Lower lobe of right lung (tissue), 2 donors: Measurements from ENCODE around the gene VDR. TPM values are rescaled to one million over a fixed set of nuclear protein-coding genes. Genes with fewer than 3 reads are reported as not detected.

Source experiments
- ATAC-seq, 2 donors: fragments of 200-7000 bp; cut with Tn5 transposase; one replicate each; pipeline ENCODE4 v1.9.1; 2020 to 2022; ENCODE audit warnings: mild to moderate bottlenecking in 2 of 2, moderate library complexity in 2 of 2
- DNase-seq: peaks from one replicate; pipeline ENCODE4 v3.0.0-alpha.2; 2020
- H3K27ac ChIP-seq: fragments of 200-600 bp; one replicate; pipeline ENCODE4 v1.8.0; 2022
- H3K27me3 ChIP-seq: fragments of 200-600 bp; one replicate; pipeline ENCODE4 v1.8.0; 2022; ENCODE audit warnings: low read depth
- H3K36me3 ChIP-seq: fragments of 200-600 bp; one replicate; pipeline ENCODE4 v1.8.0; 2022; ENCODE audit warnings: mild to moderate bottlenecking
- H3K4me1 ChIP-seq: fragments of 200-600 bp; one replicate; pipeline ENCODE4 v1.8.0; 2022
- H3K4me3 ChIP-seq: fragments of 200-600 bp; one replicate; pipeline ENCODE4 v1.8.0; 2022; ENCODE audit warnings: mild to moderate bottlenecking
- H3K9me3 ChIP-seq: fragments of 200-600 bp; one replicate; pipeline ENCODE4 v1.8.0; 2022
- intact Hi-C: fragments of 100-400 bp; cut with DNase I; formaldehyde crosslinking; loops from one replicate; pipeline ENCODE4 v1.11.0; 2022
- total RNA-seq: library from RNA; stranded (reverse); fragmentation: NEBNext Ultra II Directional; extraction: Animal tissue kit (Norgen Biotek cat#: 25700); gene quantifications from one replicate; pipeline ENCODE4 v1.2.1, GENCODE V29; 2021
- TF ChIP-seq, protein P1 (sequence below): fragments of 200-600 bp; IDR thresholded peaks from one replicate; pipeline ENCODE4 v1.8.0; 2022; ENCODE audit warnings: antibody characterized with exemption, mild to moderate bottlenecking
- donor health status: DM: no; HTN: yes; CAD: no; lungs with severe emphysema.

The VDR gene
- total RNA-seq, 1 donor from 2014 or later, result 24.3 TPM

DNA sequence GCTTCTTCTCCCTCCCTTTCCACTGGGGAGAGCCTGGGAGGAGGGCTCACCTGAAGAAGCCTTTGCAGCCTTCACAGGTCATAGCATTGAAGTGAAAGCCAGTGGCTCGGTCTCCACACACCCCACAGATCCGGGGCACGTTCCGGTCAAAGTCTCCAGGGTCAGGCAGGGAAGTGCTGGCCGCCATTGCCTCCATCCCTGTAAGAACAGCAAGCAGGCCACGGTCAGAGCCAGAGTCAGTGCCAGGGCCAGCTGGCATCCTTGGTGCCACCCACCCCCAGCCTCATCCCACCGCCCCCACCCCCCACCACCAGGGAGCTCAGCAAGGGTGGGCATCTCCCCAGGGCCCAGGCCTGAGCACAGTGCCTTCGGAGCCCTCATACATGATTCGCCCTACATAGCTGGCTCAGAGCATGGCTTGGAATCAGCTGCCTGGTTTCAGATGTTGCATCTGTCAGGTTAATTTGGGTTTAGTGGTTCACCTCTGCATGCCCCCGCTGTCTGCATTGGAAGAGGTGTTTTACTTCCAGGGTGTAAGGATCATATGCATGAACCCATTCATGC is 25.8 kb downstream of the VDR start:
- TF ChIP-seq, protein P1, sequence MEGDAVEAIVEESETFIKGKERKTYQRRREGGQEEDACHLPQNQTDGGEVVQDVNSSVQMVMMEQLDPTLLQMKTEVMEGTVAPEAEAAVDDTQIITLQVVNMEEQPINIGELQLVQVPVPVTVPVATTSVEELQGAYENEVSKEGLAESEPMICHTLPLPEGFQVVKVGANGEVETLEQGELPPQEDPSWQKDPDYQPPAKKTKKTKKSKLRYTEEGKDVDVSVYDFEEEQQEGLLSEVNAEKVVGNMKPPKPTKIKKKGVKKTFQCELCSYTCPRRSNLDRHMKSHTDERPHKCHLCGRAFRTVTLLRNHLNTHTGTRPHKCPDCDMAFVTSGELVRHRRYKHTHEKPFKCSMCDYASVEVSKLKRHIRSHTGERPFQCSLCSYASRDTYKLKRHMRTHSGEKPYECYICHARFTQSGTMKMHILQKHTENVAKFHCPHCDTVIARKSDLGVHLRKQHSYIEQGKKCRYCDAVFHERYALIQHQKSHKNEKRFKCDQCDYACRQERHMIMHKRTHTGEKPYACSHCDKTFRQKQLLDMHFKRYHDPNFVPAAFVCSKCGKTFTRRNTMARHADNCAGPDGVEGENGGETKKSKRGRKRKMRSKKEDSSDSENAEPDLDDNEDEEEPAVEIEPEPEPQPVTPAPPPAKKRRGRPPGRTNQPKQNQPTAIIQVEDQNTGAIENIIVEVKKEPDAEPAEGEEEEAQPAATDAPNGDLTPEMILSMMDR, result no peak
- H3K4me1 ChIP-seq, result peaks cover 24% of the 10 kb centered on the region
- no peak overlapping the region for H3K27ac ChIP-seq
- no peak overlapping the region for H3K4me3 ChIP-seq
- peaks cover 29% of the 10 kb centered on the region for H3K36me3 ChIP-seq
- ATAC-seq, result no peak
- DNase-seq, result no peak
- intact Hi-C loops, result no loop called here
- no peaks in the 10 kb centered on the region for H3K27me3 ChIP-seq
- H3K9me3 ChIP-seq, result no peaks in the 10 kb centered on the region

DNA sequence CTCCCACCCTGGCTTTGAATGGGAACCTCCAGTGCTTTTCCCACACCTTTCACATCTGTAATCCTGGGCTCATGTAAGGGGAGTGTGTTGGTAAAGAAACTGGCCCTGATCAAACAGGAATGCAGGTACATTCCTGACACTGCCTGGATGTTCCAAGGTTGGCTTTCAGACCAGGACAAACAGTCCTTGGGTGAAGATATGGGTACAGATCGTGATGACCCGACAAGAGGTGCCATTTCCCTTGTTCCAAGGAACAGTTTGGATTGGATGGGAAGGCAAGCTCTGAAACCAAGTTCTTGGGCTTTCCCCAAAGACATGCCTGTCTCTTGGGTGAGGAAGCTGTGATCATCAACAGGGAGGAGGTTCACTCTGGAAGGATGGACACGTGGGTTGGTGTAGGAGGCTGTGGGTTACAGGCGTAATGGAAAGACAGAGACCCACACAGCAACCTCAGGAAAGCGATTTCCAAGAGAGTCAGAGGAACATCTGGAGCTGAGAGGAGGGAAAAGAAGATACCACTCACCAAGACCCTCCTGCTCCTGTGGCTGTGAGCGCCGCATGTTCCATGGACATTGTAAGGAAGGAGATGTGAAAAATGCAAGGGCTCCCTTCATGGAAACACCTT is 26.4 kb downstream of the VDR start:
- DNase-seq, result no peak
- no peak for ATAC-seq
- Histone ChIP-seq H3K36me3 (peaks cover 29% of the 10 kb centered on the region), H3K27me3 (no peaks in the 10 kb centered on the region), H3K27ac (no peak overlapping the region), H3K9me3 (no peaks in the 10 kb centered on the region), H3K4me1 (peaks cover 21% of the 10 kb centered on the region), H3K4me3 (no peak overlapping the region)
- intact Hi-C loops, result no loop called here
- TF ChIP-seq, protein P1, result no peak

DNA sequence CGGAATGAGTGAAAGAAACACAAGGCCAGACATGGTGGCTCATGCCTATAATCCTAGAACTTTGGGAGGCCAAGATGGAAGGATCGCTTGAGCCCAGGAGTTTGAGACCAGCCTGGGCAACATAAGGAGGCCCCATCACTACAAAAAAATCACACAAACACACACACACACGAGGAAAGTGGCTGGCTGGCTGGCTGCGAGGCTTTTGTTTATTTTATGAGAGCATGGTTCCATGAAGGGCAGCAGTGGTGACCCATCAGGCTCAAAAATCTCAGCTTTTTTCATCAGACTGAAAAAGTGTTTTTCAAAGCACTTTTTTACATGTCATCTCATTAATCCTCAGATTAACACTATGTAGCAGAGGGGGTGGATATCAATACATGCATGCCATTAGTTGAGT is 27.7 kb downstream of the VDR start:
- no peaks in the 10 kb centered on the region for H3K27me3 ChIP-seq
- peaks cover 8% of the 10 kb centered on the region for H3K4me1 ChIP-seq
- H3K9me3 ChIP-seq, result no peaks in the 10 kb centered on the region
- no peak overlapping the region for H3K4me3 ChIP-seq
- TF ChIP-seq, protein P1, result no peak
- H3K27ac ChIP-seq, result no peak overlapping the region
- H3K36me3 ChIP-seq, result peaks cover 35% of the 10 kb centered on the region
- intact Hi-C loops, result no loop called here
- ATAC-seq (no peak), DNase-seq (no peak)

DNA sequence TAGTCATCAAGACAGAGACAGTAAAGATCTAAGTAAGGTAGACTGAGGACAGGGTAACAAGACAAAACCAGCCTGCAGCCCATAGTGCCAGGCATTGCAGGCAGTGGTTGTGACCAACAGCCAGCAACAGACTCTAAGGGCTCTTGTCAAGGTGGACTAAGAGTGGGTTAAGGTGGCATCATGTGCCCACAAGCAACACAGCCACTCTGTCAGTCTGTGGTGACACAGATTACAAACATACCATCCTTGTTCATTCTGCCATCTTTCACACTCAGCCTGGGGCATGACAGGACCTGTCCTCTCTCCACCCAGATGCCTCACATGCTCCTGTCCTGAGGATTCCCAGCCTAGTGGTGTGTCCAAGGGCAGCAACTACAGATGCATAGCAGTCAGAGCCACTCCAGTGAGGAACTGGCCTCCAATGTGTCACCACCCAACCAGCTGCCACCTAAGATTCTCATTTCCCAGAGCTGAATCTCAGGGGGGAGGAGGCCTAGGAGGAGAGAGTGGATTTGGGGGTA is 28.3 kb downstream of the VDR start:
- peaks cover 35% of the 10 kb centered on the region for H3K36me3 ChIP-seq
- TF ChIP-seq, protein P1, result no peak
- peaks cover 2% of the 10 kb centered on the region for H3K4me1 ChIP-seq
- no peak for DNase-seq
- no peaks in the 10 kb centered on the region for H3K9me3 ChIP-seq
- intact Hi-C loops, result no loop called here
- H3K27me3 ChIP-seq, result no peaks in the 10 kb centered on the region
- ATAC-seq, result no peak
- H3K27ac ChIP-seq, result no peak overlapping the region
- H3K4me3 ChIP-seq, result no peak overlapping the region

DNA sequence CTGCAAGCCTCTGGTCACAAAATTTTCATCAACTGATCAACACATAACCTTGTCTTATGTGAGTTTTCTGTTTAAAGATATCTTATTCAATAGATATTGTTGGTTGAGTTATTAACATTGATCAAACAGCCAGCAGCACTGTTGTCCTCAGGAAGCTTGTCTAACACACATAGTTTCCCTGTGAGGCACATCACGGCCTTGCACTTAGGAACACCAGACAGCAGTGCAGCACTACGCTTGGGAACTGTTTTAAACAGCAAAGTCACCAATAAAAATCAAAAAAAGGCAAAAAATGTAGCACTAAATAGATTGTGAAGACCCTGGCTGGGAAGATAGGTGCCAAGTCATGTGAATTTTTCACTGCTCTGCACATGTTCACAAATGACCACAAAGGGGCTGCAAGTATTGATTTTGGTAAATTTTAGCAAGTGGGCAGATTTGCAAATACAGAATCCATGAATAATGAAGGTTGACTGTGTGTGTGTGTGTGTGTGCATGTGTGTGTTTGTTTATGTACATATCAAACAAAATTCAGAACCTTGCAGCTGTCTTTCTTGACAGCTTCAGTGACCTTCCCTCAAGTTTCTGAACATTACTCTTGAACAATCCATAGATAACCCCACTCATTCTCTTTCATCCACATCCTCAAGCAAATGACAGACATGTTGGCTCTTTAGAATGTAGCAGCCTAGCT is 28.9 kb downstream of the VDR start:
- TF ChIP-seq, protein P1, result no peak
- H3K36me3 ChIP-seq, result peaks cover 35% of the 10 kb centered on the region
- no peaks in the 10 kb centered on the region for H3K27me3 ChIP-seq
- no peak overlapping the region for H3K27ac ChIP-seq
- no peak overlapping the region for H3K4me3 ChIP-seq
- no peaks in the 10 kb centered on the region for H3K4me1 ChIP-seq
- ATAC-seq, result no peak
- DNase-seq, result no peak
- H3K9me3 ChIP-seq, result no peaks in the 10 kb centered on the region
- intact Hi-C loops, result no loop called here
